HepG2 (cell line): ENCODE results near the gene ARHGAP26. TPM values are rescaled to one million over a fixed set of nuclear protein-coding genes. Genes with fewer than 3 reads are reported as not detected.

Source experiments
- ATAC-seq: fragments of 200-7000 bp; cut with Tn5 transposase; 3 replicates; pipeline ENCODE4 v1.9.1; 2020; ENCODE audit warnings: mild to moderate bottlenecking, moderate library complexity
- BruUV-seq: library from RNA; stranded (reverse); fragments of 400-500 nt; replicated peaks from 2 replicates; lab custom pipeline; 2021; lab: Mats Ljungman, UMichigan
- CTCF ChIA-PET: fragments of 300-600 bp; formaldehyde crosslinking; extraction: SDS; loops from one replicate; lab custom pipeline; 2021; ENCODE audit warnings: low total read pairs, inconsistent platforms, low intra/inter-chr PET ratio; lab: Yijun Ruan, JAX
- POLR2A ChIA-PET: fragments of 350-600 bp; sonication (Branson Sonifier 250); formaldehyde crosslinking; loops from one replicate; lab custom pipeline; 2020; ENCODE audit warnings: antibody characterized with exemption, inconsistent platforms; lab: Yijun Ruan, JAX
- DNase-seq: peaks from one replicate; pipeline ENCODE4 v3.0.0-alpha.2; 2015; ENCODE audit warnings: low spot score
- FAIRE-seq: peaks from 3 replicates; lab custom pipeline; 2011; peaks lifted over from hg19 to GRCh38; lab: Jason Lieb, UNC
- H2AFZ ChIP-seq: one replicate; pipeline ENCODE4 v1.6.1; 2011; ENCODE audit warnings: low read length, inconsistent platforms
- H3K27ac ChIP-seq: fragments of 300-600 bp; 3 replicates; pipeline ENCODE4 v1.8.0; 2011; ENCODE audit warnings: mixed run types, mild to moderate bottlenecking, mixed read lengths, low read length, inconsistent platforms; ENCODE audit not compliant: insufficient read depth; ENCODE audit errors: extremely low read length
- H3K27me3 ChIP-seq, 2 experiments: fragments of 200-600 bp in 1 of 2; 2 replicates in 1 of 2; 3 replicates in 1 of 2; pipeline versions ENCODE4 v1.6.0 to v1.8.0; 2011; ENCODE audit warnings: low read length in 2 of 2, mild to moderate bottlenecking in 2 of 2, moderate library complexity in 2 of 2, inconsistent platforms in 1 of 2; ENCODE audit not compliant: insufficient read depth in 2 of 2, control insufficient read depth in 1 of 2
- H3K36me3 ChIP-seq, 2 experiments: fragments of 200-600 bp in 1 of 2; replicated peaks in 1 of 2; 2 replicates in 1 of 2; 3 replicates in 1 of 2; pipeline versions ENCODE4 v1.5.1 to v1.8.0; 2011; ENCODE audit warnings: low read length in 2 of 2, inconsistent platforms in 1 of 2; ENCODE audit not compliant: insufficient read depth in 2 of 2, control insufficient read depth in 1 of 2
- H3K4me1 ChIP-seq: 2 replicates; pipeline ENCODE4 v1.5.1; 2012; ENCODE audit warnings: low read length, inconsistent platforms; ENCODE audit not compliant: insufficient read depth
- H3K4me2 ChIP-seq: 2 replicates; pipeline ENCODE4 v1.6.0; 2011; ENCODE audit warnings: low read depth, low read length, inconsistent platforms
- H3K4me3 ChIP-seq, 3 experiments: fragments of 200-600 bp in 1 of 3; sonication (generic), shearing (Covaris generic) in 1 of 3; replicated peaks in 1 of 3; 2 replicates each; pipeline ENCODE4 v1.5.1; 2011 to 2016; ENCODE audit warnings: low read length in 3 of 3, inconsistent platforms in 2 of 3, low read depth in 2 of 3, mild to moderate bottlenecking in 2 of 3, control low read depth in 1 of 3, mixed read lengths in 1 of 3; ENCODE audit not compliant: insufficient read depth in 1 of 3
- H3K79me2 ChIP-seq: one replicate; pipeline ENCODE4 v1.6.1; 2011; ENCODE audit warnings: low read length, inconsistent platforms; ENCODE audit not compliant: insufficient read depth
- H3K9ac ChIP-seq: 2 replicates; pipeline ENCODE4 v1.6.0; 2011; ENCODE audit warnings: mild to moderate bottlenecking, low read depth, low read length, inconsistent platforms; ENCODE audit not compliant: insufficient read depth
- H3K9me3 ChIP-seq: 2 replicates; pipeline ENCODE4 v1.5.1; 2012; ENCODE audit warnings: mild to moderate bottlenecking, low read length
- H4K20me1 ChIP-seq: 2 replicates; pipeline ENCODE4 v1.6.0; 2011; ENCODE audit warnings: inconsistent platforms, mild to moderate bottlenecking, low read length, moderate library complexity; ENCODE audit not compliant: insufficient read depth
- ATF7 ChIP-seq, 2 experiments: fragments of 450-650 bp in 1 of 2; sonication (generic) in 1 of 2; formaldehyde crosslinking in 1 of 2; IDR thresholded peaks; 2 replicates each; pipeline versions ENCODE4 v1.4.0 to v1.6.1; 2016 to 2020; ENCODE audit warnings: antibody characterized with exemption in 1 of 2, mild to moderate bottlenecking in 1 of 2, missing genetic modification reagents in 1 of 2
- PAWR ChIP-seq: sonication (generic); formaldehyde crosslinking; IDR thresholded peaks from 2 replicates; pipeline ENCODE4 v1.4.0; 2020; ENCODE audit warnings: missing genetic modification reagents, mild to moderate bottlenecking, borderline replicate concordance
- RARG ChIP-seq: sonication (generic); formaldehyde crosslinking; IDR thresholded peaks from 2 replicates; pipeline ENCODE4 v1.4.0; 2020; ENCODE audit warnings: low read depth, mild to moderate bottlenecking, missing genetic modification reagents
- SALL2 ChIP-seq: sonication (generic); formaldehyde crosslinking; IDR thresholded peaks from 2 replicates; pipeline ENCODE4 v1.8.1; 2023; ENCODE audit warnings: mild to moderate bottlenecking, missing genetic modification reagents, inconsistent platforms
- SCMH1 ChIP-seq: sonication (generic); formaldehyde crosslinking; IDR thresholded peaks from 2 replicates; pipeline ENCODE4 v1.9.0; 2021; ENCODE audit warnings: missing genetic modification reagents, mild to moderate bottlenecking, borderline replicate concordance
- ZNF547 ChIP-seq: sonication (generic); formaldehyde crosslinking; IDR thresholded peaks from 2 replicates; pipeline ENCODE4 v1.5.1; 2020; ENCODE audit warnings: mild to moderate bottlenecking, missing genetic modification reagents
- ZNF713 ChIP-seq: sonication (generic); formaldehyde crosslinking; IDR thresholded peaks from 2 replicates; pipeline ENCODE4 v1.4.0; 2020; ENCODE audit warnings: mild to moderate bottlenecking, missing genetic modification reagents
- ZNF749 ChIP-seq: sonication (generic); formaldehyde crosslinking; IDR thresholded peaks from 2 replicates; pipeline ENCODE4 v1.8.0; 2022; ENCODE audit warnings: mild to moderate bottlenecking, missing genetic modification reagents, moderate library complexity, borderline replicate concordance
- WGBS: methylation state at CpG from one replicate; pipeline ENCODE4 v1.1.6; 2017; ENCODE audit warnings: low lambda C conversion rate; 5-methylcytosine and 5-hydroxymethylcytosine counted together
- in situ Hi-C: cut with HindIII; loops from 2 replicates; pipeline ENCODE4 v1.10.0; 2017; ENCODE audit warnings: low pct_unique_long_range_greater_than_20kb; ENCODE audit not compliant: extremely low pct_ligation_motif_present
- intact Hi-C: fragments of 100-400 bp; cut with micrococcal nuclease; formaldehyde crosslinking; loops from one replicate; pipeline ENCODE4 v1.10.0; 2022; ENCODE audit not compliant: unreplicated experiment
- polyA plus RNA-seq, 8 experiments: library from polyadenylated mRNA; depleted of rRNA in 3 of 8; stranded (reverse) in 7 of 8; unstranded in 1 of 8; fragments of >200 nt; fragmentation: Illumina TruSeq in 4 of 8; extraction: Trizol in 4 of 8; gene quantifications; 2 replicates each; pipeline versions ENCODE4 v1.2.1 to v1.2.3, GENCODE V29; 2011 to 2016; ENCODE audit warnings: low read depth in 4 of 8, missing spikeins in 1 of 8, mixed read lengths in 1 of 8; ENCODE audit not compliant: insufficient read depth in 1 of 8
- total RNA-seq, 5 experiments: library from RNA; depleted of rRNA; stranded (reverse); fragments of >200 nt; fragmentation: Illumina TruSeq; extraction: Trizol; gene quantifications; 2 replicates each; pipeline ENCODE4 v1.2.3, GENCODE V29; 2016; ENCODE audit warnings: low read depth in 1 of 5
- TF ChIP-seq, protein P1 (sequence below): sonication (generic); formaldehyde crosslinking; IDR thresholded peaks from 2 replicates; pipeline ENCODE4 v1.4.0; 2020; ENCODE audit warnings: missing genetic modification reagents
- TF ChIP-seq, protein P2 (sequence below): sonication (generic); formaldehyde crosslinking; IDR thresholded peaks from 2 replicates; pipeline ENCODE4 v1.5.0; 2020; ENCODE audit warnings: missing genetic modification reagents
- TF ChIP-seq, protein P3 (sequence below): sonication (generic); formaldehyde crosslinking; IDR thresholded peaks from 2 replicates; pipeline ENCODE4 v1.8.1; 2023; ENCODE audit warnings: mild to moderate bottlenecking, missing genetic modification reagents, borderline replicate concordance
- TF ChIP-seq, protein P4 (sequence below): sonication (generic); formaldehyde crosslinking; IDR thresholded peaks from 2 replicates; pipeline ENCODE4 v1.5.0; 2020; ENCODE audit warnings: mild to moderate bottlenecking, missing genetic modification reagents

The ARHGAP26 gene
- total and polyA plus RNA-seq, 2 of the 13 experiments (the other 11 are each of a cell fraction or from before 2014, with no cell fraction given) = 9.6 to 18.2 TPM

DNA sequence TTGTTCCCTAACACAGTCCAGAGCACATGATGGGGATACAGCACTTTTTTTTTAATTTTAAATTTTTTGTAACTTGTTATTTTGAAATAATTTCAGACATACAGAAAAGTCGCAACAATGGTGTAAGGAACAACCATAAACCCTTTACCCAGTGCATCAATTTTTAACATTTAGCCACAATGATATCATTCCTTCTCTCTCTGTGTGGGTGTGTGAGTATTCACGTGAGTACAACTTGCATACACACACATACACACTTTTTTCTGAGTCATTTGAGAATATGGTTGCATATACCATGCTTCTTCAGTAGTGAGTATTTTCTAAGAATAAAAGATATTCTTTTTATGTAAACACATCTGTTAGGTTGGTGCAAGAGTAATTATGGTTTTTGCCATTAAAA is 135.2 kb downstream of the ARHGAP26 start:
- intact Hi-C loops (no loop called here), in situ Hi-C loops (no loop called here)
- H3K4me1 ChIP-seq = peaks cover 1% of the 10 kb centered on the region; the same call in 1 of the 2 replicates
- no peak overlapping the region for H2AFZ ChIP-seq
- no TSS peak for BruUV-seq
- no peak for FAIRE-seq
- no peaks in the 10 kb centered on the region for H3K79me2 ChIP-seq
- ATAC-seq = no peak
- no peaks in the 10 kb centered on the region for H3K9me3 ChIP-seq
- no peak for DNase-seq
- no peaks in the 10 kb centered on the region for H3K27me3 ChIP-seq
- no peaks in the 10 kb centered on the region for H4K20me1 ChIP-seq
- H3K9ac ChIP-seq = no peak overlapping the region
- peaks cover 0 to 71% of the 10 kb centered on the region in 2 experiments; a peak in 4 of 5 replicates for H3K36me3 ChIP-seq
- TF ChIP-seq ZNF547 (CRISPR knock-in tag) = no peak
- TF ChIP-seq, protein P1, sequence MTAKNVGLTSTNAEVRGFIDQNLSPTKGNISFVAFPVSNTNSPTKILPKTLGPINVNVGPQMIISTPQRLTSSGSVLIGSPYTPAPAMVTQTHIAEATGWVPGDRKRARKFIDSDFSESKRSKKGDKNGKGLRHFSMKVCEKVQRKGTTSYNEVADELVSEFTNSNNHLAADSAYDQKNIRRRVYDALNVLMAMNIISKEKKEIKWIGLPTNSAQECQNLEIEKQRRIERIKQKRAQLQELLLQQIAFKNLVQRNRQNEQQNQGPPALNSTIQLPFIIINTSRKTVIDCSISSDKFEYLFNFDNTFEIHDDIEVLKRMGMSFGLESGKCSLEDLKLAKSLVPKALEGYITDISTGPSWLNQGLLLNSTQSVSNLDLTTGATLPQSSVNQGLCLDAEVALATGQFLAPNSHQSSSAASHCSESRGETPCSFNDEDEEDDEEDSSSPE = no peak
- TF ChIP-seq SALL2 (CRISPR knock-in tag) = no peak
- H3K27ac ChIP-seq = no peak overlapping the region
- no peak overlapping the region for H3K4me3 ChIP-seq
- POLR2A ChIA-PET = no interaction called here
- no peak overlapping the region for H3K4me2 ChIP-seq
- CTCF ChIA-PET = no interaction called here
- 95% methylated on average over 2 of the region's 2 CpGs for WGBS

DNA sequence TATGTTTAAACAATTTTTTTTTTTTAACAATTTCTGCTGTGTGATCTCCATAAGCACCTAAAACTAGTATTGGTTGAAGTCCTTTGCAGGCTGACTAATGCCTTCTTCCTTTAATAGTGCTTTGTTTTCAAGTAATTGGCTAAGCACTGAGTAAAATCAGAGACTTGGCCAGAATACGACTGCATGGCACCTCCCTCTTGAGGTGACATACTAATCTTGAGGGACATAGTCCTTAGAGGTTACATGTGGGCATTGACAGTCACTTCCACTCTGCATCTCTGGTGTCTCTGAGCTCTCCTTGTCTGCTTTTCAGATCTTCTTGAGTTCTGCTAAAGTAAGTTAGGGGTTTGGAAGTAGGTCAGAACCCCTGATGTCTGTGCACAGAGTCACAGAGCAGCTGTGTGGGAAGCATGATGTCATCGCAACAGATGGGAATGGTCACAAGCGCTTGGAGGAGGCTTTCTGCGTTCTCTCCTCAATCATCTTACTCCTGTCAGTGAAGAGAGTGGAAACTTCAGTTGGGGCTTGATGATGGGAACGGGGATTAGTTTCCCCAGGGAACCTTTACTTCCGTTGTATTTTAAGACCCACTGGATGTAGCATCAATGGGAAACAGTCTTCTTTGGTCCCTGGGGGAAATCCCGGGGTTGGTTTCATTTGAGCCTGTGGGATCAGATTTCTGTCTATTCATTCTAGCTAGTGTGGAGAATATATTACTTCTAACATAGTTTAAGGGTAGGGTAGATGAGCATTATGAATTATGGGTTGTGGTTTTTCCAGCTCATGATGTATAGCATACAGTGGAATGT is 136.9 kb downstream of the ARHGAP26 start:
- Histone ChIP-seq H4K20me1 (no peaks in the 10 kb centered on the region), H3K4me1 (peaks cover 18% of the 10 kb centered on the region), H2AFZ (no peak overlapping the region), H3K9ac (no peak overlapping the region), H3K4me2 (no peak overlapping the region), H3K27ac (no peak overlapping the region), H3K27me3 (no peaks in the 10 kb centered on the region), H3K79me2 (no peaks in the 10 kb centered on the region), H3K4me3 (no peak overlapping the region), H3K36me3 (peaks cover 0 to 64% of the 10 kb centered on the region in 2 experiments; a peak in 4 of 5 replicates), H3K9me3 (no peaks in the 10 kb centered on the region)
- FAIRE-seq = no peak
- DNase-seq = no peak
- no TSS peak for BruUV-seq
- ChIA-PET CTCF (no interaction called here), POLR2A (no interaction called here)
- WGBS = 97% methylated on average over 7 of the region's 7 CpGs
- intact Hi-C loops (no loop called here), in situ Hi-C loops (no loop called here)
- no peak for ATAC-seq
- TF ChIP-seq, protein P2, sequence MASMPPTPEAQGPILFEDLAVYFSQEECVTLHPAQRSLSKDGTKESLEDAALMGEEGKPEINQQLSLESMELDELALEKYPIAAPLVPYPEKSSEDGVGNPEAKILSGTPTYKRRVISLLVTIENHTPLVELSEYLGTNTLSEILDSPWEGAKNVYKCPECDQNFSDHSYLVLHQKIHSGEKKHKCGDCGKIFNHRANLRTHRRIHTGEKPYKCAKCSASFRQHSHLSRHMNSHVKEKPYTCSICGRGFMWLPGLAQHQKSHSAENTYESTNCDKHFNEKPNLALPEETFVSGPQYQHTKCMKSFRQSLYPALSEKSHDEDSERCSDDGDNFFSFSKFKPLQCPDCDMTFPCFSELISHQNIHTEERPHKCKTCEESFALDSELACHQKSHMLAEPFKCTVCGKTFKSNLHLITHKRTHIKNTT (CRISPR knock-in tag) = no peak
- TF ChIP-seq, protein P3, sequence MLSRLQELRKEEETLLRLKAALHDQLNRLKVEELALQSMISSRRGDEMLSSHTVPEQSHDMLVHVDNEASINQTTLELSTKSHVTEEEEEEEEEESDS (CRISPR knock-in tag) = no peak
- TF ChIP-seq ATF7 (IDR thresholded peaks at IDR 0.05) (peak; percentile 71), ATF7 (CRISPR knock-in tag; IDR thresholded peaks at IDR 0.05) (no peak), ZNF713 (CRISPR knock-in tag) (no peak), PAWR (CRISPR knock-in tag) (no peak), RARG (CRISPR knock-in tag) (no peak), SCMH1 (CRISPR knock-in tag) (no peak), ZNF749 (no peak)
- TF ChIP-seq, protein P4, sequence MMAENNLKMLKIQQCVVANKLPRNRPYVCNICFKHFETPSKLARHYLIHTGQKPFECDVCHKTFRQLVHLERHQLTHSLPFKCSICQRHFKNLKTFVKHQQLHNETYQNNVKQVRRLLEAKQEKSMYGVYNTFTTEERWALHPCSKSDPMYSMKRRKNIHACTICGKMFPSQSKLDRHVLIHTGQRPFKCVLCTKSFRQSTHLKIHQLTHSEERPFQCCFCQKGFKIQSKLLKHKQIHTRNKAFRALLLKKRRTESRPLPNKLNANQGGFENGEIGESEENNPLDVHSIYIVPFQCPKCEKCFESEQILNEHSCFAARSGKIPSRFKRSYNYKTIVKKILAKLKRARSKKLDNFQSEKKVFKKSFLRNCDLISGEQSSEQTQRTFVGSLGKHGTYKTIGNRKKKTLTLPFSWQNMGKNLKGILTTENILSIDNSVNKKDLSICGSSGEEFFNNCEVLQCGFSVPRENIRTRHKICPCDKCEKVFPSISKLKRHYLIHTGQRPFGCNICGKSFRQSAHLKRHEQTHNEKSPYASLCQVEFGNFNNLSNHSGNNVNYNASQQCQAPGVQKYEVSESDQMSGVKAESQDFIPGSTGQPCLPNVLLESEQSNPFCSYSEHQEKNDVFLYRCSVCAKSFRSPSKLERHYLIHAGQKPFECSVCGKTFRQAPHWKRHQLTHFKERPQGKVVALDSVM (CRISPR knock-in tag) = no peak
